Measurements from ENCODE around the gene MTMR3.

Gene MTMR3

GRCh38 chr22:30074147-30074546 is 191.2 kb downstream of the MTMR3 start:
- DNase-seq (ENCODE audit: low read depth) = no peak
- TF ChIP-seq, protein P1, sequence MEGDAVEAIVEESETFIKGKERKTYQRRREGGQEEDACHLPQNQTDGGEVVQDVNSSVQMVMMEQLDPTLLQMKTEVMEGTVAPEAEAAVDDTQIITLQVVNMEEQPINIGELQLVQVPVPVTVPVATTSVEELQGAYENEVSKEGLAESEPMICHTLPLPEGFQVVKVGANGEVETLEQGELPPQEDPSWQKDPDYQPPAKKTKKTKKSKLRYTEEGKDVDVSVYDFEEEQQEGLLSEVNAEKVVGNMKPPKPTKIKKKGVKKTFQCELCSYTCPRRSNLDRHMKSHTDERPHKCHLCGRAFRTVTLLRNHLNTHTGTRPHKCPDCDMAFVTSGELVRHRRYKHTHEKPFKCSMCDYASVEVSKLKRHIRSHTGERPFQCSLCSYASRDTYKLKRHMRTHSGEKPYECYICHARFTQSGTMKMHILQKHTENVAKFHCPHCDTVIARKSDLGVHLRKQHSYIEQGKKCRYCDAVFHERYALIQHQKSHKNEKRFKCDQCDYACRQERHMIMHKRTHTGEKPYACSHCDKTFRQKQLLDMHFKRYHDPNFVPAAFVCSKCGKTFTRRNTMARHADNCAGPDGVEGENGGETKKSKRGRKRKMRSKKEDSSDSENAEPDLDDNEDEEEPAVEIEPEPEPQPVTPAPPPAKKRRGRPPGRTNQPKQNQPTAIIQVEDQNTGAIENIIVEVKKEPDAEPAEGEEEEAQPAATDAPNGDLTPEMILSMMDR (IDR thresholded peaks at IDR 0.05; ENCODE audit: control insufficient read depth, insufficient read depth, low read depth, low read length, missing control alignments) = no peak
- no peak overlapping the region for H3K4me3 ChIP-seq (ENCODE audit: control insufficient read depth, low read depth, low read length)

DNA sequence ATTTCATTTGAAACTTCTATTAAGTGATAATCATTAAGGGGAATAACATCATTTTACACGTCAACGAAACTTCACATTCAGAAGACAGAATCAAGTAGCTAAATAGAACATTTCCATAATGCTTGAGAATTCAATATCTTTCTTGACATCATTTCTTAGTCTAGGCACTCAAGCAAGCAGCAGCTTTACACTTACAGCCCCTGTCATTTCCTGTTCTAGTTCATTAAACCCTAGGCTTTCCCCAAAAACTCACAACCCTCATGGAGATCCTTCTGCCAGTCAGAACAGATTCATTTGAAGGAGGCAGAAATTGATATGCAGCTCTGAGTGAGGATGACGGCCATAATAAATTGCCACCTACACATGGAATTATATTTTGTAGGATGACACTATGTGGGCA is 192.0 kb downstream of the MTMR3 start:
- TF ChIP-seq, protein P1 (IDR thresholded peaks at IDR 0.05; ENCODE audit: control insufficient read depth, insufficient read depth, low read depth, low read length, missing control alignments) = no peak
- no peak for DNase-seq (ENCODE audit: low read depth)
- H3K4me3 ChIP-seq (ENCODE audit: control insufficient read depth, low read depth, low read length) = no peak overlapping the region

DNA sequence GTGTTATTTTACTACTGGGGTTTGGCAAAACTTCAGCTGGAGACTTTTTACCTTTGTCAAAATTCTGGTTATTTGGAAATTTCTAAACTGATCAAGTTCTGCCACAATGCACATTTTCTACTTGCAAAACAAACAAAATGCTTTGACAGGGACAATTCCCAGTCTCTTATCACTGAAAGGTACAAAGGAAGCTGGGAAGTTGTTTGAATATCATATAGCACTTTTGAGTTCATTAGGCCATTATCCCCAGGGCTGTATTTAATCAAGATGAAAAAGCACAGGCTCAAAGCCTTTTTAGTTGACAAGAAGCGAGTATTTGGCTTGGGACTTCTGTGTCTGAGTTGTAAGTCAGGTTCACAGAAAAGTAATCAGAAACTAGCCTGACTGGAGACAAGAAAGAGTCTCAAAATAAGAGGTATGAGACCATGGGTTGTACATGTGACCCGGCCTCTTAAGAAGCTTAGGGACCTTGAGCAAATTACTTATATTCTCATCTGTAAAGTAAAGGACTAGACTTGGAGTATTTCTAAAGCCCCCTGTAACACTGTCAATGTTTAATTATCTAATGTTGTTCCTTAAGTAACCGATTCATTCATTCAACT is 194.4 kb downstream of the MTMR3 start:
- TF ChIP-seq, protein P1 (IDR thresholded peaks at IDR 0.05; ENCODE audit: control insufficient read depth, insufficient read depth, low read depth, low read length, missing control alignments) = no peak
- H3K4me3 ChIP-seq (ENCODE audit: control insufficient read depth, low read depth, low read length) = no peak overlapping the region
- DNase-seq (ENCODE audit: low read depth) = no peak

- DNase-seq (ENCODE audit: low read depth) = no peak
- no peak overlapping the region for H3K4me3 ChIP-seq (ENCODE audit: control insufficient read depth, low read depth, low read length)
- TF ChIP-seq, protein P1 (IDR thresholded peaks at IDR 0.05; ENCODE audit: control insufficient read depth, insufficient read depth, low read depth, low read length, missing control alignments) = no peak
These were observed 195.6 kb downstream of the MTMR3 start for GRCh38 chr22:30078320-30079311.

- H3K4me3 ChIP-seq (ENCODE audit: control insufficient read depth, low read depth, low read length) = no peak within 1 kb of the TSS
- DNase-seq (ENCODE audit: low read depth) = no peak
- TF ChIP-seq, protein P1 (IDR thresholded peaks at IDR 0.05; ENCODE audit: control insufficient read depth, insufficient read depth, low read depth, low read length, missing control alignments) = no peak
These were observed 197.1 kb downstream of the MTMR3 start, which contains the start of gene HORMAD2 for GRCh38 chr22:30079952-30080533. Gene HORMAD2 (plus strand): TSS chr22:30080464. CDS start chr22:30093953, 13,489 bp downstream.

All from AG09309 (cell line).